ENCODE data around the gene RBBP5.

Gene RBBP5

DNA sequence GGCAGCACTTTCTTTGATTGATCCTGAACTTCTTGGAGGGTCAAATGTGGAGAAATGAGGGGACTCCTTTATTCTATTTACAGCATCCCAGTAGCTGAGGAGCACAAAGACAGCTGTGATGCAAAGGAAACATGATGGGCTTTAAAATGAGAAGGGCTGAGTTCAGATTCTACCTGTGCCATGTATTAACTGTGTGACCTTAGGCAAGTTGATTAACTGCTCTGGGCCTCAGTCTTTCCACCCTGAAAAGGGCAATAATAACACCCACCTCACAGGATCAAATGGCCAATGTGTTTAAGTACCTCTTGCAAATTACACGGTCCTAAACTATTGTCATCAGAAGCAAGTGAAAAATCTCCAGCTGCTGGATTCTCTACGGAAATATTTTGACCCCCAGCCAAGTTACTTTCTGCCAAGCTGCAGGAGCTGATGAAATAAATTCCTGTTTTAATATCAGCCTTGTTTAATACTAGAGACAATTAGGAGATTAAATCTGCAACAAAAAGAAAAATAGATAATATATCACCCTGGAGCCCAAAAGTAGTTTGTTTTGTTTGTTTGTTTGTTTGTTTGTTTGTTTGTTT, 53.2 kb downstream of the RBBP5 start:
- Histone ChIP-seq H4K20me1 (ENCODE audit: insufficient read depth, low read length) (no peaks in the 10 kb centered on the region), H3K27me3 (ENCODE audit: insufficient read depth, low read length) (peaks cover 4% of the 10 kb centered on the region; the same call in 1 of the 2 replicates), H3K36me3 (ENCODE audit: insufficient read depth, low read length) (no peaks in the 10 kb centered on the region), H3K4me3 (ENCODE audit: low read depth, low read length, poor library complexity, severe bottlenecking) (no peak overlapping the region), H3K9me2 (ENCODE audit: low read depth, low read length) (no peaks in the 10 kb centered on the region), H2AFZ (ENCODE audit: low read length) (no peak overlapping the region), H3K4me1 (ENCODE audit: insufficient read depth, low read length, severe bottlenecking) (no peaks in the 10 kb centered on the region), H3F3A (ENCODE audit: insufficient read depth, low read length) (no peaks in the 10 kb centered on the region), H3K79me2 (ENCODE audit: insufficient read depth, low read length) (no peaks in the 10 kb centered on the region), H3K27ac (ENCODE audit: low read depth, low read length, poor library complexity, severe bottlenecking) (no peak overlapping the region), H3K4me2 (ENCODE audit: low read length) (no peak overlapping the region), H3K9me3 (ENCODE audit: low read length) (no peaks in the 10 kb centered on the region), H3K9ac (ENCODE audit: low read length) (no peak overlapping the region)
- TF ChIP-seq, protein P1, sequence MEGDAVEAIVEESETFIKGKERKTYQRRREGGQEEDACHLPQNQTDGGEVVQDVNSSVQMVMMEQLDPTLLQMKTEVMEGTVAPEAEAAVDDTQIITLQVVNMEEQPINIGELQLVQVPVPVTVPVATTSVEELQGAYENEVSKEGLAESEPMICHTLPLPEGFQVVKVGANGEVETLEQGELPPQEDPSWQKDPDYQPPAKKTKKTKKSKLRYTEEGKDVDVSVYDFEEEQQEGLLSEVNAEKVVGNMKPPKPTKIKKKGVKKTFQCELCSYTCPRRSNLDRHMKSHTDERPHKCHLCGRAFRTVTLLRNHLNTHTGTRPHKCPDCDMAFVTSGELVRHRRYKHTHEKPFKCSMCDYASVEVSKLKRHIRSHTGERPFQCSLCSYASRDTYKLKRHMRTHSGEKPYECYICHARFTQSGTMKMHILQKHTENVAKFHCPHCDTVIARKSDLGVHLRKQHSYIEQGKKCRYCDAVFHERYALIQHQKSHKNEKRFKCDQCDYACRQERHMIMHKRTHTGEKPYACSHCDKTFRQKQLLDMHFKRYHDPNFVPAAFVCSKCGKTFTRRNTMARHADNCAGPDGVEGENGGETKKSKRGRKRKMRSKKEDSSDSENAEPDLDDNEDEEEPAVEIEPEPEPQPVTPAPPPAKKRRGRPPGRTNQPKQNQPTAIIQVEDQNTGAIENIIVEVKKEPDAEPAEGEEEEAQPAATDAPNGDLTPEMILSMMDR (IDR thresholded peaks at IDR 0.05; ENCODE audit: low read length) = no peak
- TF ChIP-seq EZH2 (IDR thresholded peaks at IDR 0.05; ENCODE audit: borderline replicate concordance, low read length) = no peak

DNA sequence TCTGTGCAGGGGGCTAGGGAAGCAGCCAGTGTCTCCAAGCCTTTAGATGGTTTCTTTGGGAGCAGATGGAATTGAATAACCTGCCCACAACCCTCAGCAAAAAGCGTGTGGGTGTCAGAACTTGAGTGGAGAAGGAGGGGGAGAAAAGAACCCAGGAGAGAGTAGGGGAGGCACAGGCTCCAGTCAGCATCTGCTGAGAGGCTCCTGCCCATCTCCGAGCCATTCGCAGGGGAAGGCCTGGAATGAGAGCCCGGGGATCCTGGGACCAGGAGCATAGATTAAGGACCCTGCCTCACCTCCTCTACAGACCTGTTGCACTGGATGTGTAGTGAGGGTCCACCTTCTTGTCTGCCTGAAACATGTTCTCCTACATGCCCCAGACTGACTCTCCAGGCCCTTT, 53.8 kb downstream of the RBBP5 start:
- Histone ChIP-seq H3K27ac (ENCODE audit: low read depth, low read length, poor library complexity, severe bottlenecking) (no peak overlapping the region), H2AFZ (ENCODE audit: low read length) (no peak overlapping the region), H3K9me3 (ENCODE audit: low read length) (no peaks in the 10 kb centered on the region), H4K20me1 (ENCODE audit: insufficient read depth, low read length) (no peaks in the 10 kb centered on the region), H3F3A (ENCODE audit: insufficient read depth, low read length) (no peaks in the 10 kb centered on the region), H3K4me3 (ENCODE audit: low read depth, low read length, poor library complexity, severe bottlenecking) (no peak overlapping the region), H3K36me3 (ENCODE audit: insufficient read depth, low read length) (no peaks in the 10 kb centered on the region), H3K9me2 (ENCODE audit: low read depth, low read length) (no peaks in the 10 kb centered on the region), H3K79me2 (ENCODE audit: insufficient read depth, low read length) (no peaks in the 10 kb centered on the region), H3K27me3 (ENCODE audit: insufficient read depth, low read length) (peaks cover 4% of the 10 kb centered on the region; the same call in 1 of the 2 replicates), H3K4me2 (ENCODE audit: low read length) (no peak overlapping the region), H3K4me1 (ENCODE audit: insufficient read depth, low read length, severe bottlenecking) (no peaks in the 10 kb centered on the region), H3K9ac (ENCODE audit: low read length) (no peak overlapping the region)
- no peak for TF ChIP-seq EZH2 (IDR thresholded peaks at IDR 0.05; ENCODE audit: borderline replicate concordance, low read length)
- TF ChIP-seq, protein P1 (IDR thresholded peaks at IDR 0.05; ENCODE audit: low read length) = no peak

DNA sequence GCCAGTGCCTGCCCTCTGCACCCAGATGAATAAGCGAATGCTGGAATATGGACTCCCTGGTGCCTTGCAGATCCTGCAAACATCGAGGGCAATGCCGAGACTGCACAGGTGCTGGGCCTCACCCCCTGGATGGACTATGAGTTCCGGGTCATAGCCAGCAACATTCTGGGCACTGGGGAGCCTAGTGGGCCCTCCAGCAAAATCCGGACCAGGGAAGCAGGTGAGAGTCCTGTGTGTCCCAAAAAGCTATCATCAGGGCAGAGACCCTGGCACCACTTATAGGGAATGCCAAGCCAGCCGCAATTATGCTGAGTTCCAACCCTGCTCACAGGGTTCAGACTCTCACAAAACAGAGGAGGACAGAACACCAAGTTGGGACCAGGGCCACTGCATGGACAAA, 54.7 kb downstream of the RBBP5 start:
- Histone ChIP-seq H3K79me2 (ENCODE audit: insufficient read depth, low read length) (no peaks in the 10 kb centered on the region), H3K27ac (ENCODE audit: low read depth, low read length, poor library complexity, severe bottlenecking) (no peak overlapping the region), H3K4me3 (ENCODE audit: low read depth, low read length, poor library complexity, severe bottlenecking) (no peak overlapping the region), H3K4me1 (ENCODE audit: insufficient read depth, low read length, severe bottlenecking) (no peaks in the 10 kb centered on the region), H3K4me2 (ENCODE audit: low read length) (no peak overlapping the region), H2AFZ (ENCODE audit: low read length) (no peak overlapping the region), H4K20me1 (ENCODE audit: insufficient read depth, low read length) (no peaks in the 10 kb centered on the region), H3K36me3 (ENCODE audit: insufficient read depth, low read length) (no peaks in the 10 kb centered on the region), H3K27me3 (ENCODE audit: insufficient read depth, low read length) (peaks cover 4% of the 10 kb centered on the region; the same call in 1 of the 2 replicates), H3K9me2 (ENCODE audit: low read depth, low read length) (no peaks in the 10 kb centered on the region), H3K9me3 (ENCODE audit: low read length) (no peaks in the 10 kb centered on the region), H3K9ac (ENCODE audit: low read length) (no peak overlapping the region), H3F3A (ENCODE audit: insufficient read depth, low read length) (no peaks in the 10 kb centered on the region)
- TF ChIP-seq, protein P1 (IDR thresholded peaks at IDR 0.05; ENCODE audit: low read length) = no peak
- no peak for TF ChIP-seq EZH2 (IDR thresholded peaks at IDR 0.05; ENCODE audit: borderline replicate concordance, low read length)

Data from OCI-LY1 (cell line).